ENCODE measurements around the gene IZUMO4.

DNA sequence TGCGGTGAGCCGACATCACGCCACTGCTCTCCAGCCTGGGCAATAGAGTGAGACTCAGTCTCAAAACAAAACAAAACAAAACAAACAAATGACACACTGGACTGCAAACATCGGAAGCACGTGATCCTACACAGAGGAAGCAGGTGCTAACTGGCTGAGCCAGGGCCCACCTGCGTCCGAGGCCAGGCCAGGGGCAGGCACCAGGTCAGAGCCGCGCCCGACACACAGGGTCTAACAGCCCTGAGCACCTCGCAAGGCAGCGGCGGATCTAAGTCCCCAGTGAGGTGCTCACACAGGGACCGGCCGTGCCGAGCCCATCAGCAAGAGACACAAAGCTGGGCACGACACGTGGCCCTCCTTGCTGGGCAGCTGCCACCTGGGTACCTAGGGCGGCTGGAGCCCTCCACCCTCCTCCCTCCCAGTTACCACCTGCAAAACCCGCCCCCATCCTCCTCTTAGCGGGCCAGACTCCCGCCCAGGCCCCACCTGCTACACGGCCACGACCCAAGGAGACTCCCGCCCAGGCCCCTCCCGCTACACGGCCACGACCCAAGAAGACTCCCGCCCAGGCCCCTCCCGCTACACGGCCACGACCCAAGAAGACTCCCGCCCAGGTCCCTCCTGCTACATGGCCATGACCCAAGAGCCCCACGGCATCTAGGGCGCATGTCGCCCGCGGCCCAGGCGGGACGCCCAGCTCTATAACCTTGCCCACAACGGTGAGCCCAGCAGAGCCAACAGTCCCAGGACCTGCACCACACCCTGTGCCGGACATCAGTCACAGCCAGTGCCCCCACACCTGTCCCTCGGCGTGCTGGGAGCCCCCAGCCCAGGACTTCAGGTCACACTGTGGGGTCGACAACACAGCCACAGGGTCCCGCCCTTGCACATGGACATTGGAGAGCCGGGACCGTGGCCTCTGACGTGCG is 39.0 kb downstream of the IZUMO4 start:
- TF ChIP-seq, protein P1, sequence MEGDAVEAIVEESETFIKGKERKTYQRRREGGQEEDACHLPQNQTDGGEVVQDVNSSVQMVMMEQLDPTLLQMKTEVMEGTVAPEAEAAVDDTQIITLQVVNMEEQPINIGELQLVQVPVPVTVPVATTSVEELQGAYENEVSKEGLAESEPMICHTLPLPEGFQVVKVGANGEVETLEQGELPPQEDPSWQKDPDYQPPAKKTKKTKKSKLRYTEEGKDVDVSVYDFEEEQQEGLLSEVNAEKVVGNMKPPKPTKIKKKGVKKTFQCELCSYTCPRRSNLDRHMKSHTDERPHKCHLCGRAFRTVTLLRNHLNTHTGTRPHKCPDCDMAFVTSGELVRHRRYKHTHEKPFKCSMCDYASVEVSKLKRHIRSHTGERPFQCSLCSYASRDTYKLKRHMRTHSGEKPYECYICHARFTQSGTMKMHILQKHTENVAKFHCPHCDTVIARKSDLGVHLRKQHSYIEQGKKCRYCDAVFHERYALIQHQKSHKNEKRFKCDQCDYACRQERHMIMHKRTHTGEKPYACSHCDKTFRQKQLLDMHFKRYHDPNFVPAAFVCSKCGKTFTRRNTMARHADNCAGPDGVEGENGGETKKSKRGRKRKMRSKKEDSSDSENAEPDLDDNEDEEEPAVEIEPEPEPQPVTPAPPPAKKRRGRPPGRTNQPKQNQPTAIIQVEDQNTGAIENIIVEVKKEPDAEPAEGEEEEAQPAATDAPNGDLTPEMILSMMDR (IDR thresholded peaks at IDR 0.05; ENCODE audit: poor library complexity) = no peak
- TF ChIP-seq EZH2phosphoT487 (IDR thresholded peaks at IDR 0.05; ENCODE audit: low read depth, severe bottlenecking, unreplicated experiment) = no peak
